ENCODE results near the gene PBX3. TPM values are rescaled to one million over a fixed set of nuclear protein-coding genes. Genes with fewer than 3 reads are reported as not detected.

The PBX3 gene
- polyA plus RNA-seq, 5 donors, result 36.5 to 47.7 (median 44.4) TPM

- no peak for DNase-seq
Observed at GRCh38 chr9:125942125-125942524, 195.0 kb downstream of the PBX3 start.

- DNase-seq, result no peak
Observed at GRCh38 chr9:125943831-125944230, 196.7 kb downstream of the PBX3 start.

GRCh38 chr9:125946397-125946796 is 199.2 kb downstream of the PBX3 start:
- no peak for DNase-seq

GRCh38 chr9:125948887-125949596 is 201.9 kb downstream of the PBX3 start:
- DNase-seq, result no peak

GRCh38 chr9:125949703-125950460 is 202.7 kb downstream of the PBX3 start:
- no peak for DNase-seq

- no peak for DNase-seq
Observed at GRCh38 chr9:125950880-125951471, 203.8 kb downstream of the PBX3 start.

GRCh38 chr9:125953314-125954019 is 206.3 kb downstream of the PBX3 start:
- peak in 1 of 2 donors; percentile 10 for DNase-seq

GRCh38 chr9:125956102-125956501 is 208.9 kb downstream of the PBX3 start:
- no peak for DNase-seq

GRCh38 chr9:125959315-125959714 is 212.1 kb downstream of the PBX3 start:
- no peak for DNase-seq

- no peak for DNase-seq
Observed at GRCh38 chr9:125959951-125960619, 212.9 kb downstream of the PBX3 start.

- DNase-seq, result no peak
Observed at GRCh38 chr9:125960626-125961025, 213.5 kb downstream of the PBX3 start.

- no peak for DNase-seq
Observed at GRCh38 chr9:125961072-125961471, 213.9 kb downstream of the PBX3 start.

- no peak for DNase-seq
Observed at GRCh38 chr9:125963932-125964331, 216.8 kb downstream of the PBX3 start.

GRCh38 chr9:125964702-125965225 is 217.6 kb downstream of the PBX3 start:
- DNase-seq, result no peak

- DNase-seq, result no peak
Observed at GRCh38 chr9:125965477-125965876, 218.3 kb downstream of the PBX3 start.

- DNase-seq, result no peak
Observed at GRCh38 chr9:125966466-125966865, 219.3 kb downstream of the PBX3 start.

GRCh38 chr9:125966959-125967711 is 220.0 kb downstream of the PBX3 start:
- DNase-seq, result no peak

GRCh38 chr9:125968714-125969374 is 221.7 kb downstream of the PBX3 start:
- no peak for DNase-seq

- no peak for DNase-seq
Observed at GRCh38 chr9:125969462-125969861, 222.3 kb downstream of the PBX3 start.

- DNase-seq, result no peak
Observed at GRCh38 chr9:125969868-125970267, 222.7 kb downstream of the PBX3 start.

Measured in right lung (tissue), 5 donors.